Right renal pelvis (tissue), 4 donors: ENCODE results near the gene SAP130. TPM values are rescaled to one million over a fixed set of nuclear protein-coding genes. Genes with fewer than 3 reads are reported as not detected.

Experiments used
- DNase-seq, 4 donors: peaks; one replicate each; pipeline ENCODE4 v3.0.0-alpha.2; 2013; ENCODE audit warnings: low read depth in 4 of 4, low spot score in 3 of 4, missing footprints in 1 of 4
- polyA plus RNA-seq, 4 donors: library from polyadenylated mRNA; unstranded; fragments of 120-200 nt; gene quantifications; one replicate each; pipeline ENCODE4 v1.2.1, GENCODE V29; 2013; ENCODE audit not compliant: insufficient read length in 4 of 4

The SAP130 gene
- polyA plus RNA-seq, 4 donors, result 25.1 to 29.2 (median 28.3) TPM

- peak in 1 of 4 donors; percentile 7 for DNase-seq
Measured at GRCh38 chr2:128026448-128027277, 1.2 kb downstream of the SAP130 start.

GRCh38 chr2:128024816-128025215, 3.0 kb downstream of the SAP130 start:
- DNase-seq, result no peak

GRCh38 chr2:128017561-128017960, 10.3 kb downstream of the SAP130 start:
- no peak for DNase-seq

- DNase-seq, result no peak
Measured at GRCh38 chr2:128016620-128017019, 11.2 kb downstream of the SAP130 start.

- no peak for DNase-seq
Measured at GRCh38 chr2:128012698-128013097, 15.2 kb downstream of the SAP130 start.

GRCh38 chr2:128008074-128008672, 19.7 kb downstream of the SAP130 start:
- no peak for DNase-seq

GRCh38 chr2:128004509-128004908, 23.4 kb downstream of the SAP130 start:
- DNase-seq, result no peak

GRCh38 chr2:128003463-128003862, 24.4 kb downstream of the SAP130 start:
- no peak for DNase-seq

GRCh38 chr2:127996160-127996559, 31.7 kb downstream of the SAP130 start:
- no peak for DNase-seq

- no peak for DNase-seq
Measured at GRCh38 chr2:127995725-127996124, 32.1 kb downstream of the SAP130 start.

- no peak for DNase-seq
Measured at GRCh38 chr2:127993659-127994058, 34.2 kb downstream of the SAP130 start.

GRCh38 chr2:127991742-127992141, 36.1 kb downstream of the SAP130 start:
- no peak for DNase-seq

- DNase-seq, result no peak
Measured at GRCh38 chr2:127986548-127987079, 41.2 kb downstream of the SAP130 start.

GRCh38 chr2:127985735-127986134, 42.1 kb downstream of the SAP130 start:
- DNase-seq, result no peak

GRCh38 chr2:127985026-127985734, 42.7 kb downstream of the SAP130 start:
- DNase-seq, result no peak

GRCh38 chr2:127984551-127984950, 43.3 kb downstream of the SAP130 start:
- no peak for DNase-seq

GRCh38 chr2:127969446-127969845, 58.4 kb downstream of the SAP130 start:
- no peak for DNase-seq

GRCh38 chr2:127968610-127969339, 59.1 kb downstream of the SAP130 start:
- no peak for DNase-seq

GRCh38 chr2:127961729-127962128, 66.1 kb downstream of the SAP130 start:
- DNase-seq, result no peak

- no peak for DNase-seq
Measured at GRCh38 chr2:127957240-127957639, 70.6 kb downstream of the SAP130 start.

- no peak for DNase-seq
Measured at GRCh38 chr2:127954857-127955256, 73.0 kb downstream of the SAP130 start.
